NCI-H526 (cell line): ENCODE data around the gene FARP1.
"Not testable (repeated sequence)": the region's sequence is repeated elsewhere in the genome, so short reads cannot be mapped to it uniquely, and the experiment has no call there.

Experiments used
- DNase-seq, 2 experiments: peaks; one replicate each; lab custom pipeline; 2025; lab: John Stamatoyannopoulos, UW

FARP1 gene

DNA sequence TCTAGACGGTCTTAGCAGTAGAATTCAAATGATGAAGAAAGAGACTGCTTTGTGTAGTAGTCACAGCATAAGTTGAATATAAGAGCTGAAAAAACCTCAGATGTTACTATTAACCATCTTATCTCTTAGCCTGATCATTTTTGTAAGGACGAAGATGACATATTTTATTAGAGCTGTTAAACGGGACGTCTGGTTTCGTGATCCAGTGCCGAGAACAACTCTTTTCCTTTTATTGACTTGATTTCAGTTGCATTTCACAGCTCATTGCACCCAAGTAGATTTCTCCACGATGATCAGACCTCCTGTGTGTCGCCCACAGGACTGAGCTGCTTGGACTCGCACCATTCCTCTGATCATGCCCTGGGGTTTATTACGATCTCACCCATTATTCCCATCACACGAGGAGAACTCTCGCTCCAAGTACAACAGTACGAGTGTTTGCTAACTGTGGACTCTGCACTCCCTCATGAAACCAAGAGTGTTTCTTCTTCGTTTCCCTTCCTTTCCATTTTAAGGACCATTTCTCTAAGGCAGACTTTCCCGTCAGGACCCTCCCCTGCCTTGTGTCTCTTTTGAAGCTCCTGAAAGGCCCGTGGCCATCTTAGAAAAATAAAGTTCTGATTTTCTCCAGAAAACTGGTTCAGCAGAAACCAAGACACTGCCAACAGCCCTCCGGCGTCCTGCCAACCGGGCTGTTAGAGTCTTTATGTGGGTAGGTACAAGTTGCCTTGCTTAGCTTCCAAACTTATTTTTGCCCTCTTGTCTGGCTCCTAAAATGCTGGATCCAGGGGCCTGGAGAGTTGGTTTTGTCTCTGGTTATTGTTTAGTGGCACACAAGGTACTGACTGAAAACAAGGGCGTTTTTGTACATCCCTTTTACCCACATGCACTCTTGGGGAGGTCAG lies 82.4 kb downstream of the FARP1 start:
- no peak for DNase-seq

DNA sequence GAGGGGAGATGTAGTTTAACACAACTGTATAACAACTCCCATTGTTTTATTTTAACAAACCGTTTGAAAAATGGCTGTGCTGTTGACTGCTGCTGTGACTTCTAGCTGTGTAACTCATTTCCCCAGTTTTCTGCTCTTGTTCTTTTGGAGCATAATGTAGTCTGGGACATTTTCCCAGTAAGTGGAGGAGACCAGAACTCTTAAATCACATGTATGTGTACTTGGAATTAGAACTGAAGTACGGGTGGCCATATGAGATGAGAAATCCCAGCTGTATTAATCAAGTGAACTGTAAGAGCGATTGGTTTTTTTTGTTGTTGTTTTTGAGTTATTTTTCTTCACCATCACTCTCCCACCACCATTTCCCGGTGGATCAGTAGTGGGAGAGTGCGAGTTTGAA lies 83.6 kb downstream of the FARP1 start:
- no peak for DNase-seq

DNA sequence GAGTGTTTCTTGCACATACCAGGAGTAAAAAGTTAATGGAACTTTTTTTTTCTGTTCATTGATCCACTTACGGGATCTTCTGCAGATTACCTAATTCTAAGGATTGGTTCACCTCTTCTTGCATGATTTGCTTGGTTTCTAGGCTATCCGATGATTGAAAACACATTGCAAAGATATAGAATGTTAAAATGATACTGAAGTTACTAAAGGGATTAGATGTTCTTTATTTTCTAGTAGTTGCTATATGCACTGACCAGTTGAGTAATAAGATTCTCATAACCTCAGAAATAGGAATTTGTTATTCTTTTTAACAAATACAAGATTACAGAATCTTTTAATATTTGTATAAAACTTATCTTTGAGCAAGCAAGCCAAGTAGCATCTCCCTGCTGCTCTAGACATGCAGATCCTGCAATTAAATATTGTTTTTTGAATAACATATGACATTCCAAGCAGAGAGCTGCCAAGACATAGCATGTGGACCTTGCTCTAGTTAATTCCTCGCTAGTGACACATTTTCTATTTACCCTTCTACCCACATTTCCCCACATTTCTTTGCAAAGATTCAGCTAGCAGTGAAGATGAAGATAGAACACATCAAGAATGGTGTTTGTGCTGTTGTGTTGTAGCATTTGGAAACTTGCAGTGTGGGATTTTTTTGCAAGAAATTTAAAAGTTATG lies 85.9 kb downstream of the FARP1 start:
- no peak for DNase-seq

DNA sequence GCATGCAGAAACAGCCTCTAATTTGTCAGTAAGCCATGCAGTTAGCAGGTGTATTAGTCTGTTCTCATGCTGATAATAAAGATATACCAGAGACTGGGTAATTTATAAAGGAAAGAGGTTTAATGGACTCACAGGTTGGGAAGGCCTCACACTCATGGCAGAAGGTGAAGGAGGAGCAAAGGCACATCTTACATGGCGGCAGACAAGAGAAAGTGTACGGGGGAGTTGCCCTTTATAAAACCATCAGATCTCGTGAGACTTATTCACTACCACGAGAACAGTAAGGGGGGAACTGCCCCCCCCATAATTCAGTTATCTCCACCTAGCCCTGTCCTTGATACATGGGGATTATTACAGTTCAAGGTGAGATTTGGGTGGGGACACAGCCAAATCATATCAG lies 87.9 kb downstream of the FARP1 start:
- DNase-seq: not testable (repeated sequence)

DNA sequence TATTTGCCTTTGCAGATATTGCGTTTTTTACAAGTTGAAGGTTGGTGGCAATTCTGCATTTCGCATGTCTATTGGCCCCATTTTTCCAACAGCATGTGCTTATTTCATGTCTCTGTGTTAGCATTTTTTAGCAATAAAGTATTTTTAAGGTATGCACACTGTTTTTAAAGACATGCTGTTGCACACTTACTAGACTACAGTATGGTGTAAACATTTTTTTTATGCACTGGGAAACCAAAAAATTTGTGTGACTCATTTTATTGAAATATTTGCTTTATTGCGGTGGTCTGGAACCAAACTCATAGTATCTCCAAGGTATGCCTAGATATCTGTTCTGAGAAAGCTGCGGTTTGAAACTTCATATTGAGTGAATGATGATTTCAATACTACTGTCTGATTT lies 89.6 kb downstream of the FARP1 start:
- no peak for DNase-seq

DNA sequence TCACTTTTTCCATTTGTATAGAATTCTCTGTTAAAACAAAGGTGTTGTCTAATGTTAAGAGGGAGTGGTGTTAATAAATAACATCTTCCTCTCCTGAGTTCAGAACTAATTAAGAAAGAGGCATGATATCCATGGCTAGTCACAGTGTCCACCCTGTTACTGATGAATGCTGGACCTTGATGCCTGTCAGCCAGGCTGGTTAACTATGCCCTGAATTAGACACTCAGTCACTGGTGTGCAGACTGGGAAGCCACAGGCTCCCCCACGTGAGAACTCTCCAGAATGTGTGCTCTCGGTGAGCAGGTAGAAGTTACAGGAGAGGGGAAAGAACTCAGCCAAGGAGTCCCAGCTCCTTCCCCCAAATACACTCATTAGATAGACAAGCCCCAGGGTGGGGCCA lies 90.2 kb downstream of the FARP1 start:
- DNase-seq: no peak

DNA sequence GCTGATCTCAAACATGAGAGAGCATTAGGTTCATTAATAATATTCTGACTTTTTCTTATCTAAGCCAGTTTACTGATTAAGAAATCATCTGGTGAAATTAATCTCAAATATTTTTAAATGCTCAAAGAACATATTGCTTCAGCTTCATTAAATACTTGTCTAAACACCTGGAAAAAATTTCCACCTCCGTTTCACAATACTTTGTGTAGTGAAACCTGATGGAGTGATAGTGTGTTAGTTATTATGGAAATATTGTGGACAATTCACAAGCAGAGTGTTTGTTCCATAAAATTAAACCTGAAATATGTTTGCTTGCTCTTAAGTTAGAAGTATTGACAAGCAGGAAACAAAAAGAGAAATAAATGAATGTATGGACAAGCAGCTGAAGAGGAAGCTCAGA lies 91.5 kb downstream of the FARP1 start:
- peak in 1 of 2 experiments; percentile 32 for DNase-seq

DNA sequence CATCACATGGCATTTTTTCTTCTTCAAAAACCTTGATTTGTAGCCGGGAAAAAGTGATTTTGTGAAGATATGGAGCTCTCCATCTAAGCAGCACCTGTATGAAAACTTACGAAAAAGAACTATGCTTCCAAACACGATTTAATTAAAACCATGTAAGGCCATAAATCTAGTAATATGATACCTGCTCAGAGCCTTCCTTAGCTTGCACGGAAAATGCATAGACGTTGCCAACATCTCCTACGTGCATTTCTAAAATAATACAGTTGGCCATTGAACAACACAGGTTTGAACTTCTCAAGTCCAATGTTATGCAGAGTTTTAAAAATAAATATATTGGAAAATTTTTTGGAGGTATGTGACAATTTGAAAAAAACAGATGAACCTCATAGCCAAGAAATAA lies 93.3 kb downstream of the FARP1 start:
- peak; percentile 33 for DNase-seq

DNA sequence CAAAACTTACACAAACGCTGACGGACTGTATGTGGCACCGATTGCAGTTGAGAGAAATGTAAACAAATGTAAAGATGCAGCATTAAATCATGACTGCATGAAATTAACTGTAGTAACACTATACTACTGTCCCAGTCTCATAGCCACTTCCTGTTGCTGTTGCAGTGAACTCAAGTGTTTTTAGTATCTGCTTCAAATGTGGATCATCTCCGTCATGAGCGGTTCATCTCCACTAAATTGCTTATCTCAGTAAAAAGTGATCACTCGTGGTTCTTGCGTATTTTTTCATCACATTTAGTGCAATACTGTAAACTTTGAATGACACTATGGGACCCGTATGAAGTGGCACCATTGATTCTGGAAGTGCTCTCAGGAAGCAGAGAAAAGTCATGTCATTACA lies 94.4 kb downstream of the FARP1 start:
- no peak for DNase-seq

DNA sequence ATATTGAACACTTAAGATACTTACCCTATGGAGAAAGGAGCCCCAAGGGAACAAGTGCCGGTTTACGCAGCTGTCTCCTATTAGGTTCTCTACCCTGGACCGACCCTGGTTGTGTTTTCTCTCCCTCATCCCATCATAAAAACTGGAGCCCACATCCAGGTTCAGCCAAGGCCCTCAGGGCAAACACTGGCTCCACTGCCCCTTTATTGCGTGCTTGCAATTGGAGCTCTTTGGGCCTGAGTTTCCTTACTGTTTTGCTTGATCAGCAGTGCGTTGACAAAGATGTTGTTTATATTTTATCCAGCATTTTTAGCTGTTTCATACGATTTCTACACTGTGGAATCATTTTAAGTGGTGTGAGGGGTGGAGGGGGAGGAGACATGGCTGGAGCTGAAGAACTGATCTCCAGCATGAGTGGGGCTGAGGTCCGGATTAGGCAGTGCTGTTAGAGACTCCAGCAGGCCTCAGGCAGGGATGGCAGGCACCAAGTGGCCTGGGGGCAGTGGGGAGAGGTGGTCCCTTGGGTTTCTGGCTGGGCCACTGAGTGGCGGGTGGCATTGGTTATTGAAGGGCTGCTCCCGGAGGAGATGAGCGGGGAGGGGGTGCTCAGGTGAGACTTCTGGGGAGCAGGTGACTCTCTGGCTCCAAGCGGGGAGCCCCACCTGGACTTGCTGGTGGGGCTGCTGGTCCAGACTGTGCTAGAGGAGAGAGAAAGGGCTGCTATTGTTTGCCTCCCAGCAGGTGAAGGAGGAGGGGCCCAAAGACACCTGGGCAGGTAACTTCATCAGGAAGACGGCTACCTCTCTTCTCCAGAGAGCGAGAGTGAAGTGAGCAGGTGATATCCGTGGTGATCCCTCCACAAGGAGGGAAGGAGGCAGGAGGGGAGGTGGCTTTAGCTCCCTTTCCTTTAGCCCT lies 96.5 kb downstream of the FARP1 start:
- DNase-seq: peak; percentile 71 to 88

DNA sequence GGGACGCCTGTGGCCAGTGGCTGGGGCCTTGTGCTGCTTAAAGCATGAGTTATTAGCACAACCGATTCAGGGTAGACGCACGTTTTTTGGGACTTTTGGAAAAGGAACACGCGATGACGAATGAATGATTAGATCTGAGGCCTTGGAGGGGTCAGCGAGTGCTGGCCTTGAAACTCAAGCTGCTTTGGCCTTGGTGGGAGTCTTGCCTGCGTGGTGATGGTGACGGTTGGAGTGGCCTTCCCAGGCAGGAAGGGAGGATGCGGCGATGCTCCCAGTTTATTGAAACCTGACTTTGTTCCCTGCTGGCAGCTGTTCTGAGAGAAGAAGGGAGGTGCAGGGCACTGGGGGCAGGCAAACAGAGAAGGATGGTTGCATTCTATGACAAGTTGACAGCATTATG lies 97.2 kb downstream of the FARP1 start:
- no peak for DNase-seq

DNA sequence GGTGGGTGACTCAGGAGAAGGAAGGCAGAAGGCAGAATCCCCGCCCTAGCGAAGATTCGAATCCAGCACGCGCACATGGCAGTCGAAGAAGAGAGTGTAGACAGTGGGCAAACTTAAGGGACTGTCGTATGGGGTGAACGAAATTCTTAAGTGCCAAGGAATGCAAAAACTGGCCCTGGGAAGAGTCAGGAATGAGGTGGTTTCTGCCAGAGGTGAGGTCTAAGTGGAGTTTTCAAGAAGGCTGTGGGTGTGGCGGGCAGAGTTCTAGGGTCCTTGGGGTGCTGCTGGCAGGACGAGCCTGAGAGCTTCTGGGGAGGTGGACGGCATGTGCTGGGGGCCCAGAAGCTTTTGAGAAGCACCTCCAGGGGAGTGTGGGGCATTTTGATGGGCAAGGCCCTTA lies 98.1 kb downstream of the FARP1 start:
- DNase-seq: no peak

DNA sequence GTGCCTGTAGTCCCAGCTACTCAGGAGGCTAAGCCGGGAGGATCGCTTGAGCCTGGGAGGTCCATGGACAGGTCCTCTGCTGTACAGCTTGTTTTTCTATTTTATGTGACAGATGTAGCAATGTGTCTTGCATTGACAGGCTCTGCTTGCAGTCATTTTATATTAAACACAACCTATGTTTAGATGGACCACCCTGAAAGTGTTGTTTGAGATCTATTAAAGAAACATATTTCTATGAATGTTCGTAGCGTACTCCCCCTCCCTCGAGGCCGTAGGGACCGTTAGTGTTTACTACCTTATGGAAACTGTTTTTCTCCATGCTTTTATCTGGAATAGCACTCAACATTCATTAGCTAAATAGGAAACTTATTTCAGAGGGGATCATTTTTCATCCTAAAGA lies 99.1 kb downstream of the FARP1 start:
- no peak for DNase-seq

DNA sequence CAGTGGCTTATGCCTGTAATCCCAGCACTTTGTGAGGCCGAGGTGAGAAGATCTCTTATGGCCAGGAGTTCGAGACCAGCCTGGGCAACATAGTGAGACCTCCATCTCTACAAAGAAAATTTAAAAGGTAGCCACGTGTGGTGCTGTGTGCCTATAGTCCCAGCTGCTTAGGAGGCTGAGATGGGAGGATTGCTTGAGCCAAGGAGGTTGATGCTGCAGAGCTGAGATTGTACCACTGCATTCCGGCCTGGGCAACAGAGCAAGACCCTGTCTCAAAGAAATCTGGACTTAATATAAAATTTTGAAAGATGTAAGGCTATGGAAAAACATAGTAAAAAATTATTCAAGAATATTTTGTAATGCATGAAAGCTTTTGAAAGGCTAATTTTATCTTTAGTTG lies 99.5 kb downstream of the FARP1 start:
- no peak for DNase-seq

DNA sequence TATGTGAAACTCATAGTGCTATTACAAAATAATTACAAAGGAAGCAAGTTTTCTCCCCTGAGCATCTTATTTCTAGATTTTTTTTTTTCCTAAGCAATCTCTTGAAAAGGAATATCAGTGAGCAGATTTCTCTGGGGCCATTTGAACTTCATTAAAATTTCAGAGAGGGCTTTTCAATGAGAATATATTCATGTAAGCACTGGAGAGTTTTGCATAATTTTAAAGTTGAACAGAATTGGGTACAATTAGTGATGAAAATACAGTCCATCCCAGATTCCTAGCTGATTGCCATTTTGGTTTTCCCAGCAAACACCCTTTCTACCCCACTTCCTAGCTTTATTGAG lies 101.0 kb downstream of the FARP1 start:
- no peak for DNase-seq

DNA sequence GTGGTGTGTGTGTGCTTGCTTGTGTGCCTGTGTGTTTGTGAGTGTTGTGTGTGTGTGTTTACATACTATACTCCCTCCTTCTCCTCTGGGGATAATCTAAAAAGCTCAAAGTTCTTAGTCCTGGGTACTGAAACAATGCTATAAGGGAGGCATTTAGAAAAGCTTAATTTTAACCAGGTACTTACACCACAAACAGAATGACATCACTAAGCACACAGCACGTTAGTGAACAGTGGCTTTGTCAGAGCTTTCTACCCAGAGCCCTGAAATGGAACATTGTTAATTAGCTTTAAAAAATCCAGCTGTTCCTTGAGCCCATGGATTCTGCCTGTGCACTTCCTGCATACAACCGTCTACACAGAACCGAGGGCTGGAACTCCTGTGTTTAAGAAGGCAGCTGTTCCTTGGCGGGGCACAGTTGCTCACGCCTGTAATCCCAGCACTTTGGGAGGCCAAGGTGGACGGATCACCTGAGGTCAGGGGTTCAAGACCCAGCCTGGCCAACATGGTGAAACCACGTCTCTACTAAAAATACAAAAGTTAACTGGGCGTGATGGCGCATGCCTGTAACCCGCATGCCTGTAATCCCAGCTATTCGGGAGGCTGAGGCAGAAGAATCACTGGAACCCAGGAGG lies 103.8 kb downstream of the FARP1 start:
- DNase-seq: no peak

DNA sequence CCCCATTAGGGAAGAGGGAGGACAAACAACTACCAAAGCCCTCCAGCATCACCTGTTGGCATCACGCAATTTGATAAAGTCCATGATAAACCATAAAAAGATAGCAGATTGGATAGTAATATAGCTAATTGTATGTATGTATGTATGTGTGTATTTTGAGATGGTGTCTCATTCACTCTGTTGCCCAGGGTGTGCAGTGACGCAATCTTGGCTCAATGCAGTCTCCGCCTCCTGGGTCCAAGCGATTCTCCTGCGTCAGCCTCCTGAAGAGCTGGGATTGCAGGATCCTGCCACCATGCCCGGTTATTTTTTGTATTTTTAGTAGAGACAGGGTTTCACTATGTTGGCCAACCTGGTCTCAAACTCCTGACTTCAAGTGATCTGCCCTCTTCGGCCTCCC lies 108.8 kb downstream of the FARP1 start:
- DNase-seq: no peak

DNA sequence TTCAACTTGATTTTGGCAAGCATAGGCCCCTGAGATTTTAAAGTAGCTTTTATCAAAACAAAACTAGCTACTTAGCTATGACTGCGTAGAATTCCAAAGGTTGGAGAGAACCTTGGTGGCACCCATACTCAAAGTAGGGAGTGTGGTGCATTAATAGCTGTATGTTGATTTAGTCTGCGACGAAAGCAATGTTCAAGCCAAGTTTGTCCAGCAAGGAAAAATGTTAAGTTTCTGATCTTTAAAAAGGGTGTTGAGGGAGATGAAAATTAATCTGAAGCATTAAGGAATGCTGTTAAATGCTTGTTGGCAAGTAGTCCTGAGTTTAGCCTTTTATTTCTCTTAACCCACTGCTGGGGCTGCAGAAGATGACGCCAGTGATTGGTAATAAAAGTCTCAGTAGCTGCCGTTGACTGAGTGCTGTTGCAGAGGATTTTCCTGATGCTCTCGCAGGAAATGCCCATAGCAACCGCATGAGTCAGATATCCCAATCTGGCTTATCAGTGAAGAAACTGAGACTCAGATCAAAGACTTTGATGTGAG lies 110.1 kb downstream of the FARP1 start:
- DNase-seq: no peak

DNA sequence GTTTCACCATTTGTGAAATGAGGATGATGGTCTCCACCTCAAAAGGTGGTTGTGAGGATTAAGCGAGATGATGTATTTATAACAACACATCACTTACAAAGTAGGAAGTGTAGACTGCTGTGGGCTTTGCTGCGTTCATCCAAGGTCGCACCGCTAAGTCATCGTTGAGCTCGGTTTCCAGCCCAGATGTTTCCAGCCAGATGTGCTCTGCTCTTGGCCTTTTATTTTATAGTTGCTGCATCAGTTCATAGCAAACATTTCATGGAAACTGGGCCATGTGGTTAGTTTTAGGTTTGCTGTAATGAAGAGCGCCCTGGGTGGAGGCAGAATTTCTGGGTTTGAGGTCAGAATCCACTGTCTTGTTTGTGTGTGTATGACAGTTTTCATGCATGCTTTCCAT lies 110.6 kb downstream of the FARP1 start:
- DNase-seq: no peak

DNA sequence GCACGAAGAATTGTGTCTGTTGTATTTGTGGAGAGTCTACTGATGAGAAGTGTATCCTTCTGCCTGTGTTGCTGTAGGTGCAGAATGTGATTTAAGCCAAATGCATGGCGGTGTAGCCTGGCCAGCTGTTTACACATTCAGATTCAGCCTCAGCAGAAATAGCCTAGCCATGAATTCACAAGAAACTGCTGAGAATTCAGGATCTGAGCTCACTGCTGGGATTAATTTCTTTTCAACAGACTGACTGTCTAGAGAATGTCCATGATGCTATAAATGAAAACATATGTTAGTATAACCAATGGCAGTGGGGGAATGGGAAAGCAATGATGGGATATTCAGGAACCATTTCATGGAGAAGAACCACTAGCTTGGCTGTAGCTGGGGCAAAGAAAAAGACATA lies 111.6 kb downstream of the FARP1 start:
- no peak for DNase-seq

DNA sequence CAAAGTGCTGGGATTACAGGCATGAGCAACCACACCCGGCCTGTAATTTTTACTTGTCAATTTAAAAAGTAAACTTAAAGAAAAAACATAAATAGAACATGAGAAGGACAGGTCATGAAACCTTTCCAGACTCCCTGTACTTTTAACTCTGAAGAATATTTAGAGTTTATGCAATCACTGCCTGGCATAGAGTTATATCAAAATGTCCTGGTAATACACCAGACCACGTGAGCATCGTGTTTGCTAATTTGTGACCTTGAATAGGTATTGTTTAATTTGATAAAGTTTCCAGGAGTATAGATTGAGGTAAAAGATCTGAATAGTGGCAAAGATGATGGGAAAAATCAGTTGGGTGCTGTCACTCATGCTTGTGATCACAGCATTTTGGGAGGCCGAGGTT lies 115.3 kb downstream of the FARP1 start:
- no peak for DNase-seq
